Breast epithelium (tissue), 3 donors: Measurements from ENCODE around the gene CNGA4.

Source experiments
- CTCF ChIP-seq, 3 donors: fragments of 450-650 bp; IDR thresholded peaks; one replicate each; pipeline ENCODE4 v1.5.1; 2016 to 2017; ENCODE audit warnings: antibody characterized with exemption in 3 of 3, mild to moderate bottlenecking in 3 of 3, moderate library complexity in 3 of 3
- POLR2A ChIP-seq: fragments of 450-650 bp; IDR thresholded peaks from one replicate; pipeline ENCODE4 v1.6.1; 2016; ENCODE audit warnings: antibody characterized with exemption, mild to moderate bottlenecking, moderate library complexity

- TF ChIP-seq CTCF (IDR thresholded peaks at IDR 0.05) (no peak), POLR2A (no peak)
Observed at GRCh38 chr11:6214530-6214929, 24.4 kb upstream of the CNGA4 start.
